GM21423 (cell line): ENCODE measurements around the gene LANCL3.
"Not testable (repeated sequence)": the region's sequence is repeated elsewhere in the genome, so short reads cannot be mapped to it uniquely, and the experiment has no call there.

Source experiments
- ATAC-seq: cut with Tn5 transposase; IDR thresholded peaks from one replicate; pipeline ENCODE4 v1.9.1; 2021; ENCODE audit warnings: mild to moderate bottlenecking, moderate library complexity; ENCODE audit not compliant: unreplicated experiment

Gene LANCL3

DNA sequence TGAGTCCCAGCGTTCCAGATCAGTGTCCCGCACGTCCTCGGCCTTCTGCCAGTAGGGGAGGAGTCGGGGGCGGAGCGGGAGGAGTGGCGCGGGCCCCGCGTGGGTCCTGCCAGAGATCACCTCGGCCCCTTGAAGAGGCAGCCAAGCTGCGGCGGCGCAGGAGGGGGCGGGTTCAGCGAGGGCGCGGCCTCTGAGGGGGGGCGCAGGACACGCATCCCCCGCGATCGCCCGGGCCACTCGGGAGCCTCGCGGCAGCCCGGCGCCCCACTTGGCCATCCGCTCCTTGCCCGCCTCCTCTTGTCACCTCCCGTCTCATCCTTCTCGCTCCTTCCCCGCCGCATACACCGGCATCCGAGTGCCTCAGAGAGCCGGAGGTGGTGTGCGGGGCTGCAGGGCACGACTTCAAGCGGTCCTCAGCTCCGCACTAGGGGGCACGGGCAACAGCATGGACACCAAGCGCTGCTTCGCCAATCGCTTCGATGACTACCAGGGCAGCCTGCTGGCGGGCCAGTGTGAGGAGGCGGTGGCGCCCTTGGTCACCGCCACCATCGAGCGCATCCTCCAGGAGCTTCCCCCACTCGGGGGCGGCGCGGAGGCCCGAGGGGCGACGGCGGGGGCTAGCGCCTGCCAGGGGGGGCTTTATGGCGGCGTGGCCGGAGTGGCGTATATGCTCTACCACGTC lies at the start of gene LANCL3:
Gene LANCL3 (plus strand): TSS at position 236 of the 682 bp plus-strand sequence. CDS start 210 bp downstream, at position 446.
- not testable (repeated sequence) for ATAC-seq

DNA sequence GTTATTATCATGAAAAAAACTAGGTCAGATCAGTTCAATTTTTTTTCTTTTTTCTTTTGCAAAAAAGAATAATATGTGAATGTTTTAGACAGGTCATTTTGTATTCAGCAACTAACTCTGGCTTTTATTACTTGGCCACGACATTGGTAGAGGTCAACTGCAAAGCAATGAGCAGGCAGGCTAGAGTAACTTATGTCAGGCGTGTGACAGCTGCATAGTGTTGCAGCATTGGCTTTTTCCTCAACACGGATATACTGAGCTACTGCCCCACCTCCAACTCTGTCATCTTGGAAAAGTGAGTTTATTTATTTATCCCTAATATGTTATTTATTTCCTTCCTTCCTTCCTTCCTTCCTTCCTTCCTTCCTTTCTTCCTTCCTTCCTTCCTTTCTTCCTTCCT lies 47.8 kb upstream of the LANCL3 start:
- ATAC-seq, result not testable (repeated sequence)

DNA sequence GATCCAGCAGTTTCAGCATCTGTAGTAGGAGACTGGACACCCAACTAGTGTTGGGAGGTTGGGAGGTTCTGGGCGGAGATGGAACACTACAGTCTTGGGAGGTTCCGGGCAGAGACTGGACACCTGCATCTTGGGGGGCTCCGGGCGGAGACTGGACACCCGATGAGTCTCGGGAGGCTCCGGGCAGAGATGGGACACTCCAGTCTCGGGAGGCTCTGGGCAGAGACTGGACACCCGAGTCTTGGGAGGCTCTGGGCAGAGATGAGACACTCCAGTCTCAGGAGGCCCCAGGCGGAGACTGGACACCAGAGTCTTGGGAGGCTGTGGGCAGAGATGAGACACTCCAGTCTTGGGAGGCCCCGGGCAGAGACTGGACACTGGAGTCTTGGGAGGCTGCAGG lies 29.5 kb upstream of the LANCL3 start:
- no peak for ATAC-seq

DNA sequence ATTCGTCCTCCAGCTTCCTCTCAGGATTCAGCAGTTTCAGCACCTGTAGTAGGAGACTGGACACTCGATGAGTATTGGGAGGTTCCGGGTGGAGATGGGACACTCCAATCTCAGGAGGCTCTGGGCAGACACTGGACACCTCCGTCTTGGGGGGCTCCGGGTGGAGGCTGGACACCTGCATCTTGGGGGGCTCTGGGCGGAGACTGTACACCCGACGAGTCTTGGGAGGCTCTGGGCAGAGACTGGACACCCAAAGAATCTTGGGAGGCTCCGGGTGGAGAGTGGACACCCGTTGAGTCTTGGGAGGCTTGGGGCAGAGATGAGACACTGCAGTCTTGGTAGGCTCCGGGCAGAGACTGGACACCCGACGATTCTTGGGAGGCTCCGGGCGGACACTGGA lies 28.7 kb upstream of the LANCL3 start:
- no peak for ATAC-seq

DNA sequence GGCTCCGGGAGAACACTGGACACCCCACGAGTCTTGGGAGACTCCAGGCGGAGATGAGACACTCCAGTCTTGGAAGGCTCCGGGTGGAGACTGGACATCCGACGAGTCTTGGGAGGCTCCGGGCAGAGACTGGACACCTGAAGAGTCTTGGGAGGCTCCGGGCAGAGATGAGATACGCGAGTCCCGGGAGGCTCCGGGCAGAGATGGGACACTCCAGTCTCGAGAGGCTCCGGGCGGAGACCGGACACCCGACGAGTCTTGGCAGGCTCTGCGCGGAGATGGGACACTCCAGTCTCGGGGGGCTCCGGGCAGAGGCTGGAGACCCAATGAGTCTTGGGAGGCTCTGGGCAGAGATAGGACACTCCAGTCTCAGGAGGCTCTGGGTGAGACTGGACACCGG lies 28.1 kb upstream of the LANCL3 start:
- no peak for ATAC-seq

DNA sequence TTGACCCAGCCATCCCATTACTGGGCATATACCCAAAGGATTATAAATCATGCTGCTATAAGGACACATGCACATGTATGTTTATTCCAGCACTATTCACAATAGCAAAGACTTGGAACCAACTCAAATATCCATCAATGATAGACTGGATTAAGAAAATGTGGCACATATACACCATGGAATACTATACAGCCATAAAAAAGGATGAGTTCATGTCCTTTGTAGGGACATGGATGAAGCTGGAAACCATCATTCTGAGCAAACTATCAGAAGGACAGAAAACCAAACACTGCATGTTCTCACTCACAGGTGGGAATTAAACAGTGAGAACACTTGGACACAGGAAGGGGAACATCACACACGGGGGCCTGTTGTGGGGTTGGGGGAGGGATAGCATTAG lies 26.9 kb upstream of the LANCL3 start:
- not testable (repeated sequence) for ATAC-seq

DNA sequence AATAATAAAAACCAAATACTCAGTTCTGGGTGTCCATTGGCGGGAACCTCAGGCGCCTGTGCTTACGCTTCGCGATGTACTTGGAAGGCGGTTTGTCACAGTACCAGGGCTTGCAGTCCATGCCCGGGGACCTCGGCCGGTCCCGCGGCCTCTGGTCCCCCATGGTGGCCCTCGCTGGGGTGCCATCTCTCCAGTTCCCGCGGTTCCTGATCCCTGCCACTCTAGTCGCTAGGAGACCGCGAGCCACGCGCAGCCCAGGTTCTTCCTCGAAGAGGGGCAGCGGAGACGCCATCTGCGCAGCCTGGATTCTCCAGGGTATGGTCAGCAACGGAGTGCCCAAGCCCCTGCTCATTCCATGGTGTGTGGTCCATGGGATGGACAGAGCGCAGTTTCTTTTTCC lies 26.4 kb upstream of the LANCL3 start:
- no peak for ATAC-seq

DNA sequence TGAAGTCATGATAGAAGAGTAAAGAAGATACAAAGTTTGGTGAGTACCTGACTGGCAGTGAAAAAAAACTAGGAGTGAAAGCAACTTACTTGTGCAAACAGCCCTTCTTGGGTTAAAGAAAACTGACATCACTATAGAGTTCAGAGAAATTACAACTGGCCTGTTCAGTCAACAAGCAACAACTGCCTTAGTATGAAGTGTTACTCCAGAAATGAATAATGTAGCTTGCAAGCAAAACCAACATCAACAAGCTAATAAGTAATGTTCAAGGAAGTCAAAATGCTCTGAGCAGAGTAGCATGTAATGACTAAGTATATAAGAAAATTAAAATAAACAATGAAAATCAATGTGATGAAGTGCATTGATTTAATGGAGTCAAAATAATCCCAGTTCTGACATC lies 21.8 kb upstream of the LANCL3 start:
- not testable (repeated sequence) for ATAC-seq

DNA sequence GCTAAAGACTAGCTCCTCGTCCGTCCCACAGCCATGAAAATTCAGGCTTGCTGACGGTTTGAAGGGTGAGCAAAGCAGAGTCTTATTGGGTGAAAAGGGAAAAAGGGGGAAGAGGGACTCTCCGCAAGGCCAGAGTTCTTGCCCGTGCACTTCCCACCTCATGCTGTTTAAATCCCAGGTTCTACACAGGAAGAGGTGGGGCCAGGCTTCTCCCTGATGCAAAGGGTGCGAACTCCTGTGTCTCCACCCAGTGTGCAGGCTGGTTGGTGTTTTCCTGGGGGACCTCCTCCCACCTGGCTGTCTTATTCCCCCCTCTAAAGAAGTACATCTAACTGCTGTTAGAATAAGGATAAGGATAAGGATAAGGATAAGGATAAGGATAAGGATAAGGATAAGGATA lies 18.0 kb upstream of the LANCL3 start:
- ATAC-seq, result no peak

DNA sequence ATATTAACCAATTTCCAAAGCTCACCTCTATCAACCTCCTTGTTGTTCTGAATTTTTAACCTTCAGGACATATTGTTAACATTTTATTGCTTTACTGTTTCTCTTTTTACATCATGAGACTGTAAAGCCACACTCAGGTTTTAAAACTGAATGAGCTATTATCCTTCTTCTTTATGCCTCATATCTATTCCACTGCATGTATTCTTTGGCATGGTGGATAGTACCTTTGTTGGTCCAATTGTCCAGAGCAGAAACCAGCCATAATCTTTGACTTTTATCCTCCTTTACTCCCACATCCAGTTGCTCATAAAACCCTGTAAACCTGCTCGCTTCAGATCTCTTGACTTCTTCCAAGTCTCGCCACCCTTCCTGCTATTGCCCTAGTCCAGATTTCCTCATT lies 6.2 kb upstream of the LANCL3 start:
- ATAC-seq, result not testable (repeated sequence)

DNA sequence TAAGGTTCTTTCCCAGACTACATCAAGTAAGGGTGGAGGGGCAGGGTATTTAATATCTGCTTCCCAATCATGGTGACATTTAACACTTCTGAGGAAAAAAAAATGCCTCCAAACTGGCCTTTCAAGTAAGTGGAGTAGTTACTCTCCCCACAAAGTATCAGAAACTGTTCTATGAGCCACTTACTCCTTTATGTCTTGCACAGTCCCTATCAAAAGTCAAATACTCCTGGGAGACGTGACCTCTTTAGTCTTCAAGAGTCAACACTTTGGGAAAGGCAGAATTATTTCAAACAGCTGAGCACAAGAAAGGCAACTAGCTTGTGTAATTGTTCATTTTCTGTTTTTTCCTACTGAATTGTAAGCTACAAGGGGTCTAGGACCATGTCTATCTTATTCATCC lies 1.1 kb upstream of the LANCL3 start:
- ATAC-seq, result not testable (repeated sequence)

DNA sequence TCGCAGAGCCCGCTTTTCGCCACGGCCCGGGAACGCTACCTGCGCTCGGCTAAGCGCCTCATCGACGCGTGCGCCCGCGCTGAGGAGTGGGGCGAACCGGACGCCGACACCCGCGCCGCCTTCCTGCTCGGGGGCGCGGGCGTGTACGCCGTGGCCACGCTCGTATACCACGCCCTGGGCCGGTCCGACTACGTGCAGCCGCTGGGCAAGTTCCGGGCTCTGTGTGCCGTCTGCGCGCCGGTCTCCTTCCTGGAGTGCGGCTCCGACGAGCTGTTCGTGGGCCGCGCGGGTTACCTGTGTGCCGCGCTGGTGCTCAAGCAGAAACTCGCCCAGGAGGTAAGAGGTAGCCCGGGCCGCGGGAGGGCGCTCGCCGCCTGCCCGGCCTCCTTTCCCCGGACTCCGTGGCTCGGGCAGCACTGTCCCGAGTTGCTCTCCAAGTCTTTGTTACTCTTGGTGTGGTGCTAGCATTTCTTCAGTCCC lies 687 bp downstream of the LANCL3 start:
- not testable (repeated sequence) for ATAC-seq

DNA sequence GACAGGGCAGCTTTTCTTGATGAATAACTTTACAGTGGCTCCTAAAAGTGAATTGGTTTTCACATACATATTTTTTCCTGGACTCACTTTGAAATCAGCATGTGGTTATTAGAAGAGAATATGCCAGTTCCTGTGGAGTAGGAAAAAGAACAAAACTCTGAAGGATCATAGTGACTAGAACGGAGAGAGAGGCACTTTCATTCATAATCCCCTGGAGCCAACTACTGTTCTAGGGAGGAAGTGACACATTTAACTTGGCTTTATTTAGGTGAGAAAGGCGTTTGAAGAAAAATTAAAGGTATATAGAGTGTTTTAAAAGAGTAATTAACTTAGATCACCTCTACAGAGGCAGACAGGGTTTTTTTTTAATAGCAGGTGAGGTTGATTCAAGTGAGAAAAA lies 1.7 kb downstream of the LANCL3 start:
- ATAC-seq, result not testable (repeated sequence)

DNA sequence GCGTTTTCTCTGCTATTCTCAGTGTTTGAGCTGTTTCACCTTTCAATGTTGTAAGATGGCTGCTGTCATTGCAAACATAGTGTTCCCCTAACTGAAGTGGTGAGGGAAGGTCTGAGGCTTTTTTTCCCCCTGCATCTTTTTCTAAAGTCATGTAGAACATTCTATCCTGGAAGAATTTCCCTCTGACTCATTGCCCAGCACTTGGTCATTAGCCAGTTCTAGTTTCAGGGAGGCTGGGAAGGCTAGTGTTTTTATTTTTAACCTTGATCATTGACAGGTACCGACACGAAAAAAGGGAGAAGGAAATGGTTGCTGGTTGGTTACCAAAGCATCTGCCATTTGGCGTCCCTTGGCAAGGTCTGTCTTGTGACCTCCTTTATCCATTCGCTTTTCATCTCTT lies 6.6 kb downstream of the LANCL3 start:
- no peak for ATAC-seq

DNA sequence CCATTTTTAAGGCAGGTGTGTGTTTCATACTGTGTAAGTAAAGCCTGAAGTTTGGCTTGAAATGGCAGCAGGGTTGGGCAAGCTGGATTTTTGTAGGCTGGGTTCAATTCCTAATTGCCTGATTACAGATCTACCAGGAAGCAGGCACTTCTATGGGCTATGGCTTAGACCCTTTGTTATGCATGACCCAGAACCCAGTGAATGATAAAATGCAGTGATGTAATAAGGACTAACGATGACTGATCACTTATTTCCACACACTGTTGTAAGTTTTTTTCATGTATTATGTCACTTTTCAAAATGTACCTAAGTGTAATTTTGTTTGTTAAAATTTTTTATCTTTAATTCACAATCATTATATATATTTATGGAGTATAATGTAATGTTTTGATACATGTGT lies 8.6 kb downstream of the LANCL3 start:
- ATAC-seq, result no peak

DNA sequence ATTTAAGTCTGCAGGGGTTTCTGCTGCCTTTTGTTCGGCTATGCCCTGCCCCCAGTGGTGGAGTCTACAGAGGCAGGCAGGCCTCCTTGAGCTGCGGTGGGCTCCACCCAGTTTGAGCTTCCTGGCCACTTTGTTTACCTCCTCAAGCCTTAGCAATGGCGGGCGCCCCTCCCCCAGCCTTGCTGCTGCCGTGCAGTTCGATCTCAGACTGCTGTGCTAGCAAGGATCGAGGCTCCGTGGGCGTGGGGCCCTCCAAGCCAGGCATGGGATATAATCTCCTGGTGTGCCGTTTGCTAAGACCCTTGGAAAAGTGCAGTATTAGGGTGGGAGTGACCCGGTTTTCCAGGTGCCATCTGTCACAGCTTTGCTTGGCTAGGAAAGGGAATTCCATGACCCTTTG lies 15.9 kb downstream of the LANCL3 start:
- not testable (repeated sequence) for ATAC-seq

DNA sequence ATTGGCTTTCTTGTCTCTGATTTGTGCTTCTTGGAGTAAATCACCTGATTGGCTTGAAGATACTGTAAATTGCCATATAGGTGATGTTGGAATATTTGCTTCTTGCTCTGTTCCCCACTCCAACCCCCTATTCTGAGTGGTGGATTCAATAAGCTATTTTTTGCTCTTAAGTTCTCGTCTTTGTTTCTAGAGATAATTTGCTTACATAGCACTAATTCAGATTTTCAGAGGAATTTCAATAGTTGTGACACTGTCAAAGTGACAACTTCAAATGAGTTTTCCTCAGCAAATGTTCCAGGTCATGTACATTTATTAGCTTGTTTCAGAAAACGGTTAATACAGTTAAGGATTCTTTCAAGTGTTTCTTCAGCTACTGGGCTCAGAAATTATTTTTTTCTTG lies 18.6 kb downstream of the LANCL3 start:
- ATAC-seq, result no peak

DNA sequence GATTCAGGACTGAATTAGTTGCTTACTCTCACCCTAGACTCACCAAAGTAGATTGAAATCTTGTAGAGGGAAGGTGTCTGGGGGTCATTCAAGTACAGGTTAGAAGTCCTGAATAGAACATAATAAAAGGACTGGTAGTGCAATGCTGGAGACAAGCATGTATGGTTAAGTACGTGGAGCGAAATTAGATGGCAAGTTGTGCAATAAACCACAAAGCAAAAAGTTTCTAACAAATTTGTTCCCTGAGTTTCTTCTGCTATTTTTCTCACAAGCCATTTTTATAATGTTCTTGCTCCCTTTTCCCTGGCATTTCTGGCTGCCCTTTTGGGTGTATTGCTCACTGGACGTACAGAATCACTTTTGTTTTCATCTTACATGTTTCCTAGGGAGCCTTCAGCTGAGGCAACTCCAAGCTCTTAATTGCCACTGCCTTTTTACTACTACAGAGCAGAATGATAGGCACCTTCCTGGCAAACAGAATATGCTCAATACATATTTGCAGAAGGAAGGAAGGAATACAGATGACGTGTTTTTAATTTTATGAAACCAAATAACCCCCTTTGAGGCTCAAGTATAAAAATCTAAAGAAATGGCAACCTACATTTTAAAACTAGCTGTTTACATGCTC lies 23.4 kb downstream of the LANCL3 start:
- no peak for ATAC-seq

DNA sequence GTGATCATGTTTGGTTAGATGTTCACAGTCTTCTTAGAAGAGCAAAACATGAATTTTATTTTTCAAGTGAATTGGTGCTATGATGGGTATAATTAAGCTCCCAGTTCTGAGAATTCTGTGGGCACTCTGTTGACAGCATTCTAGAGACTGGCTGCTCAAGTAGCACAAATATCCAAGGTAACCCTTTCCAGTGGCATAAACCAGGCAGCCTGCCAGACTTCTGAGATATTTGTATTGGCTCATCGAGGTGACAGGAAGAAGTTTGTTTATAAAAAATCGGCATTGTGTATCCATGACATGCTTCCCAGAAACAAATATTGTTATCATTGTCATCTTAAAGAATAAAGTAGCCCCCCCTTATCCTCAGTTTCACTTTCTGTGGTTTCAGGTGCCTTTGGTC lies 28.3 kb downstream of the LANCL3 start:
- no peak for ATAC-seq

DNA sequence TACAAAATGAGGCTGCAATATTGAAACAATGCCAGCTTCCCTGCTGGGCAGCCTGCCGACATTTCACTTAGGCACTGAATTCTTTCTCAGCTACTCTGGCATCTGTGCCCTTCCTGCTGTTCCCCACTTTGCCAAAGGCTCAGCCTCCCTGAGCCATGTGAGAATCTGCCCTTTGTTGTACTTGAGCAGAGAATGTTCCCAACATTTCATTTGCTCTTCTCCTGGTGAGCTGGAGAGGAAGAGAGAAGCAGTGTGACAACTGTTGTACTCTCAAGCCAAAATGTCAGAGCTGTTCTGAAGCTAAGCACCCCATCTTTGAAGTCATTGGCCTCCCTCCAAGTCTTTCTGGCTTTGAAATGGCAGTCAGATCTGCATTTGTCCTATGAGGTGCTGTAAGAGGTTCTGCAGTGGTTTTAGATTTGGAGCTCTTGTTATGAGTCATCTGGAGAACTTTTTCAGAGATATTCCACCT lies 32.5 kb downstream of the LANCL3 start:
- no peak for ATAC-seq

DNA sequence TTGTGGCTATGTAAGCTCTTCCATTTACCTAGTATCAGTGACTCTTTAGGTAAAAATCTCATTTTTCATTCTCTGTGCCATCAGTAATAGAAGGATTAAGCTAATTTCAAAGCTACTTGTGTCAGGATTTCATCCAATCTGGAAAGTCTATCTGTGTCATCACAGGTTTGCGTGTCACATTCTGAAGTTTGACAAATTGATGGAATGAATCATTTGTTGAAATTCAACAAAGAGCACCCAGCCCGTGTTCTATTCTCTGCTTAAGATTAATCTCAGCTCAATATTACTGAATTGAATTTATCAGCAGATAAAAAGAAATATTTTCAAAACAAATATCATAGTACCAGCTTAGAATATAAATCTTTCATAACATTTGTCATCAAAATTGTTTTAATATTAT lies 35.8 kb downstream of the LANCL3 start:
- ATAC-seq, result no peak

DNA sequence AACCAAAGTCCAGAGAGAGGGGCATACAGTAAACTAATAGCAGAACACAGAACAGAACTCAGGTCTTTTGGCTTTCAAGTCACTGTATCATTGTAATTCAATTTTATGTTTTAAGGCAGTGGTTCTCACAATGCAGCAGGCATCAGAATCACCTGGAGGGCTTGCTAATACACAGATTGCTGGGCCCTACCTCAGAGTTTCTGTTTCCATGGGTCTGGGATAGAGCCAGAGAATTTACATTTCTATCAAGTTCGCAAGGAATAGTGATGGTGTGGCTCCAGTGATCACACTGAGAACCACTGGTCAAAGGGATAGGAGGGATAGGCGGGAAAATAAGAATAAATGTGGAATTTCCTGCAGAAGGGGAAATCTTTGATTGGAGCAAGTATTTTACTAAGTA lies 36.7 kb downstream of the LANCL3 start:
- ATAC-seq, result no peak
